T-helper 1 cell treated with Interleukin-12 subunit alpha and Interleukin-12 subunit beta and Interleukin-4 antibody, amounts not matched to agents 30 μg/mL and 1 μg/mL, for 36 hours (primary cell): ENCODE measurements around the gene HNRNPM.

Experiments used
- H3K27ac Mint-ChIP-seq: one replicate; pipeline ENCODE4 v1.8.0; 2021; ENCODE audit warnings: mild to moderate bottlenecking, mixed read lengths
- H3K27me3 Mint-ChIP-seq: one replicate; pipeline ENCODE4 v1.8.0; 2021; ENCODE audit warnings: low read depth, mixed read lengths
- H3K36me3 Mint-ChIP-seq: one replicate; pipeline ENCODE4 v1.8.0; 2021; ENCODE audit warnings: low read depth, mixed read lengths
- H3K4me1 Mint-ChIP-seq: one replicate; pipeline ENCODE4 v1.8.0; 2021; ENCODE audit warnings: low read depth, mixed read lengths
- H3K4me3 Mint-ChIP-seq: one replicate; pipeline ENCODE4 v1.8.0; 2021; ENCODE audit warnings: mild to moderate bottlenecking, moderate library complexity, mixed read lengths
- H3K9me3 Mint-ChIP-seq: one replicate; pipeline ENCODE4 v1.8.0; 2021; ENCODE audit warnings: mixed read lengths

HNRNPM gene

GRCh38 chr19:8532225-8532624 is 87.5 kb downstream of the HNRNPM start:
- Mint-ChIP-seq H3K9me3 (no peaks in the 10 kb centered on the region), H3K4me3 (no peak overlapping the region), H3K27ac (no peak overlapping the region), H3K4me1 (peaks cover 11% of the 10 kb centered on the region), H3K36me3 (peaks cover 56% of the 10 kb centered on the region), H3K27me3 (no peaks in the 10 kb centered on the region)

- no peak overlapping the region for H3K4me3 Mint-ChIP-seq
- no peak overlapping the region for H3K27ac Mint-ChIP-seq
- peaks cover 3% of the 10 kb centered on the region for H3K4me1 Mint-ChIP-seq
- H3K36me3 Mint-ChIP-seq, result peaks cover 48% of the 10 kb centered on the region
- H3K27me3 Mint-ChIP-seq, result no peaks in the 10 kb centered on the region
- no peaks in the 10 kb centered on the region for H3K9me3 Mint-ChIP-seq
Observed at GRCh38 chr19:8536282-8536681, 91.5 kb downstream of the HNRNPM start.

DNA sequence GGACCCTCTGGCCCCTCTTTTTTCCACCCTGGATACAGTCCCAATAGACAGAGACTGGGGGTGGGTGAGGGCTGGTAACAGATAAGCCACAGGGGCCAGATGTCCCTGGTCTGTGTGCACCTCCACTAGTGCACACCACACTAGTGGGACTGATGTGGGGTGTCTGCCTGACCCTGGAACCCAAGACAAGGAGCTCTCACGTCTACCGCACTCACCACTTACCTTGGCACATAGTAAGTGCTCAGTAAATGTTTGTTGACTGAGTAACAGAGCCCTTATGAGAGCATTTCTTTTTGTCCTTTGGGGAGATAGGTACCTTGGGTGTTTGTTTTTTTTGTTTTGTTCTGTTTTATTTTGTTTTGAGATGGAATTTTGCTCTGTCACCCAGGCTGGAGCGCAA is 92.3 kb downstream of the HNRNPM start:
- Mint-ChIP-seq H3K4me1 (peaks cover 3% of the 10 kb centered on the region), H3K9me3 (no peaks in the 10 kb centered on the region), H3K36me3 (peaks cover 45% of the 10 kb centered on the region), H3K27me3 (no peaks in the 10 kb centered on the region), H3K27ac (no peak overlapping the region), H3K4me3 (no peak overlapping the region)
